Stimulated activated CD4-positive, alpha-beta T cell treated with anti-CD3 and anti-CD28 coated beads, Interleukin-4, amount 100 ng/mL, for 24 hours (primary cell): ENCODE measurements around the gene FZD8.
A peak's percentile ranks its signal among the peaks of the same experiment; 100 is the strongest.
"Not testable (repeated sequence)": the region's sequence is repeated elsewhere in the genome, so short reads cannot be mapped to it uniquely, and the experiment has no call there.

Source experiments
- DNase-seq: peaks from one replicate; pipeline ENCODE4 v3.0.0-alpha.2; 2020

The FZD8 gene

GRCh38 chr10:35642035-35642792 lies at the start of gene FZD8:
Gene FZD8, minus strand, starts transcription at chr10:35642296. Its CDS starts 867 bp downstream, at chr10:35641429.
- DNase-seq = peak; percentile 78

- no peak for DNase-seq
Measured at GRCh38 chr10:35691522-35692236, 49.6 kb upstream of the FZD8 start.

- DNase-seq = no peak
Measured at GRCh38 chr10:35690534-35690933, 48.4 kb upstream of the FZD8 start.

GRCh38 chr10:35685858-35686257 lies 43.8 kb upstream of the FZD8 start:
- DNase-seq = not testable (repeated sequence)

- no peak for DNase-seq
Measured at GRCh38 chr10:35685402-35685801, 43.3 kb upstream of the FZD8 start.

- no peak for DNase-seq
Measured at GRCh38 chr10:35684586-35684985, 42.5 kb upstream of the FZD8 start.

- no peak for DNase-seq
Measured at GRCh38 chr10:35675846-35676245, 33.8 kb upstream of the FZD8 start.

- DNase-seq = no peak
Measured at GRCh38 chr10:35674843-35675242, 32.7 kb upstream of the FZD8 start.

- DNase-seq = no peak
Measured at GRCh38 chr10:35668865-35669650, 27.0 kb upstream of the FZD8 start.

GRCh38 chr10:35667971-35668370 lies 25.9 kb upstream of the FZD8 start:
- DNase-seq = no peak

GRCh38 chr10:35667270-35667889 lies 25.3 kb upstream of the FZD8 start:
- no peak for DNase-seq

- DNase-seq = no peak
Measured at GRCh38 chr10:35661236-35661635, 19.1 kb upstream of the FZD8 start.

- DNase-seq = no peak
Measured at GRCh38 chr10:35659456-35659855, 17.4 kb upstream of the FZD8 start.

- no peak for DNase-seq
Measured at GRCh38 chr10:35657621-35658020, 15.5 kb upstream of the FZD8 start.

GRCh38 chr10:35652824-35653223 lies 10.7 kb upstream of the FZD8 start:
- no peak for DNase-seq

GRCh38 chr10:35650894-35651293 lies 8.8 kb upstream of the FZD8 start:
- no peak for DNase-seq

- no peak for DNase-seq
Measured at GRCh38 chr10:35644050-35644950, 2.2 kb upstream of the FZD8 start.

- no peak for DNase-seq
Measured at GRCh38 chr10:35643151-35644049, 1.3 kb upstream of the FZD8 start.

GRCh38 chr10:35642793-35643114 lies 658 bp upstream of the FZD8 start:
- DNase-seq = no peak

GRCh38 chr10:35641676-35642034 lies 441 bp downstream of the FZD8 start:
- no peak for DNase-seq
